Liver (tissue), 9 donors: ENCODE data around the gene SLC24A1. TPM values are rescaled to one million over a fixed set of nuclear protein-coding genes. Genes with fewer than 3 reads are reported as not detected.

Experiments
- DNase-seq: peaks from one replicate; pipeline ENCODE4 v3.0.0-alpha.2; 2017; ENCODE audit warnings: low spot score
- H3K27ac ChIP-seq, 2 donors: one replicate each; pipeline ENCODE4 v1.7.0; 2013; ENCODE audit warnings: inconsistent platforms in 2 of 2, low read length in 2 of 2, control low read depth in 1 of 2, low read depth in 1 of 2, mild to moderate bottlenecking in 1 of 2
- H3K27me3 ChIP-seq, 4 donors: one replicate each; pipeline versions ENCODE4 v1.6.1 to v1.7.0; 2013; ENCODE audit warnings: low read length in 3 of 4, inconsistent platforms in 1 of 4, mild to moderate bottlenecking in 1 of 4, moderate library complexity in 1 of 4; ENCODE audit not compliant: control insufficient read depth in 4 of 4, insufficient read depth in 4 of 4
- H3K36me3 ChIP-seq, 4 donors: one replicate each; pipeline versions ENCODE4 v1.6.1 to v1.7.0; 2013; ENCODE audit warnings: low read length in 3 of 4, mild to moderate bottlenecking in 3 of 4, low read depth in 1 of 4, moderate library complexity in 1 of 4; ENCODE audit not compliant: control insufficient read depth in 4 of 4, insufficient read depth in 3 of 4
- H3K4me1 ChIP-seq, 4 donors: one replicate each; pipeline versions ENCODE4 v1.6.1 to v1.7.0; 2013; ENCODE audit warnings: low read length in 3 of 4, mild to moderate bottlenecking in 3 of 4, moderate library complexity in 1 of 4; ENCODE audit not compliant: control insufficient read depth in 4 of 4, insufficient read depth in 4 of 4
- H3K4me3 ChIP-seq, 3 donors: one replicate each; pipeline versions ENCODE4 v1.6.1 to v1.7.0; 2013; ENCODE audit warnings: low read length in 3 of 3, control low read depth in 1 of 3, low read depth in 1 of 3, mild to moderate bottlenecking in 1 of 3
- H3K9ac ChIP-seq, 2 donors: one replicate each; pipeline ENCODE4 v1.7.0; 2013; ENCODE audit warnings: low read length in 2 of 2, mild to moderate bottlenecking in 2 of 2, moderate library complexity in 2 of 2, control low read depth in 1 of 2, low read depth in 1 of 2
- H3K9me3 ChIP-seq, 4 donors: one replicate each; pipeline versions ENCODE4 v1.6.1 to v1.7.0; 2013; ENCODE audit warnings: low read length in 3 of 4; ENCODE audit not compliant: control insufficient read depth in 4 of 4
- GABPA ChIP-seq, 2 donors: IDR thresholded peaks in 1 of 2; conservative IDR thresholded peaks in 1 of 2; 2 replicates each; pipeline ENCODE4 v1.6.1; 2016; ENCODE audit warnings: antibody characterized with exemption in 2 of 2, mild to moderate bottlenecking in 1 of 2, moderate library complexity in 1 of 2
- HNF4A ChIP-seq, 2 donors: conservative IDR thresholded peaks; 2 replicates each; pipeline ENCODE4 v1.6.1; 2016; ENCODE audit warnings: antibody characterized with exemption in 2 of 2, mild to moderate bottlenecking in 2 of 2
- JUND ChIP-seq, 2 donors: IDR thresholded peaks; 2 replicates each; pipeline ENCODE4 v1.6.1; 2016; ENCODE audit warnings: antibody characterized with exemption in 2 of 2
- NR2F2 ChIP-seq: IDR thresholded peaks from 2 replicates; pipeline ENCODE4 v1.6.1; 2016; ENCODE audit warnings: antibody characterized with exemption
- RXRA ChIP-seq, 2 donors: IDR thresholded peaks; 2 replicates each; pipeline ENCODE4 v1.6.1; 2017 to 2018; ENCODE audit warnings: antibody characterized with exemption in 2 of 2, mild to moderate bottlenecking in 1 of 2
- TAF1 ChIP-seq: conservative IDR thresholded peaks from 2 replicates; pipeline ENCODE4 v1.6.1; 2016; ENCODE audit warnings: antibody characterized with exemption, mild to moderate bottlenecking
- WGBS: extraction: QIAGEN DNeasy Blood & Tissue Kit; methylation state at CpG from one replicate; pipeline ENCODE4 v1.1.7; 2013; 5-methylcytosine and 5-hydroxymethylcytosine counted together
- polyA plus RNA-seq, 2 donors: library from polyadenylated mRNA; stranded (reverse) in 1 of 2; unstranded in 1 of 2; fragments of 200-250 nt in 1 of 2; fragments of >200 nt in 1 of 2; fragmentation: Nextera tagmentation in 1 of 2; extraction: Ambion mirVana in 1 of 2; gene quantifications; one replicate each; pipeline versions ENCODE4 v1.2.1 to v1.2.3, GENCODE V29; 2013 to 2015
- total RNA-seq, 2 donors: library from RNA; depleted of rRNA; stranded (reverse); fragments of >200 nt; gene quantifications; one replicate each; pipeline ENCODE4 v1.2.3, GENCODE V29; 2014
- TF ChIP-seq, protein P1 (sequence below): IDR thresholded peaks from 2 replicates; pipeline ENCODE4 v1.6.1; 2016; ENCODE audit warnings: antibody characterized with exemption
- TF ChIP-seq, protein P2 (sequence below): IDR thresholded peaks from 2 replicates; pipeline ENCODE4 v1.6.1; 2016; ENCODE audit warnings: antibody characterized with exemption
- TF ChIP-seq, protein P3 (sequence below): fragments of 150-350 bp; IDR thresholded peaks from 2 replicates; pipeline ENCODE4 v1.5.1; 2017; ENCODE audit warnings: improper control_type of control experiment, low read depth, low read length; ENCODE audit not compliant: missing input control
- TF ChIP-seq, protein P4 (sequence below): IDR thresholded peaks from 2 replicates; pipeline ENCODE4 v1.6.1; 2016; ENCODE audit warnings: antibody characterized with exemption
- donor health status: healthy.
- donor health status: healthy.
- donor health status: healthy.
- donor health status: healthy.
- donor health status: healthy.

The SLC24A1 gene
- total and polyA plus RNA-seq, 4 donors = 1.8 to 3.3 (median 2.2) TPM

DNA sequence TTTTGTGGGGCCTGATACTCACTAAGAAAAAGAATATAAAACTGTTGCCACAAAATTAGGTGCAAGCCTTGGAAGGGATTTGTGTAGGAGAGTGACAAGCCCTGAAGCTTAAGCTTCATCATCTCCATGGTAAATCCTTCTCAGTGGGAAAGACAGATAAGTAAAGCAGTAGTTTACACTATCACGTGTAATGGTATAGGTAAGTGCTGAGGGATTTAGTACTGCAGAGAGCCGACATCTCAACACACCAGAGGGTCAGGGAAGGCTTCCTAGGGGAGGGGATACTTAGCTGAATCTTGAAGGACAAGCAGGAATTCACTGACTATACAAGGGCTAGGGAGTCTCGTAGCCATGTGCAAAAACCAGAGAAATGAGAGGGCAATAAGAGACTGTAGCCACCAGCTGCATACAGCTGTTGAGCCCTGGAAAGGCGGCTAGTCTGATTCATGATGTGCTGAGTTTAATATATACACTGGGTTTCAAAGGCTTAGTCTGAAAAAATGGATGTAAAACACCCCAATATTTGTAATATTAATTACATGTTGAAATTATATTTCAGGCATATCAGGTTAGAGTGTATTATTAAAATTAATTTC, 11.1 kb downstream of the SLC24A1 start (continued):
- TF ChIP-seq, protein P1, sequence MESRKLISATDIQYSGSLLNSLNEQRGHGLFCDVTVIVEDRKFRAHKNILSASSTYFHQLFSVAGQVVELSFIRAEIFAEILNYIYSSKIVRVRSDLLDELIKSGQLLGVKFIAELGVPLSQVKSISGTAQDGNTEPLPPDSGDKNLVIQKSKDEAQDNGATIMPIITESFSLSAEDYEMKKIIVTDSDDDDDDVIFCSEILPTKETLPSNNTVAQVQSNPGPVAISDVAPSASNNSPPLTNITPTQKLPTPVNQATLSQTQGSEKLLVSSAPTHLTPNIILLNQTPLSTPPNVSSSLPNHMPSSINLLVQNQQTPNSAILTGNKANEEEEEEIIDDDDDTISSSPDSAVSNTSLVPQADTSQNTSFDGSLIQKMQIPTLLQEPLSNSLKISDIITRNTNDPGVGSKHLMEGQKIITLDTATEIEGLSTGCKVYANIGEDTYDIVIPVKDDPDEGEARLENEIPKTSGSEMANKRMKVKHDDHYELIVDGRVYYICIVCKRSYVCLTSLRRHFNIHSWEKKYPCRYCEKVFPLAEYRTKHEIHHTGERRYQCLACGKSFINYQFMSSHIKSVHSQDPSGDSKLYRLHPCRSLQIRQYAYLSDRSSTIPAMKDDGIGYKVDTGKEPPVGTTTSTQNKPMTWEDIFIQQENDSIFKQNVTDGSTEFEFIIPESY = no peak
- TF ChIP-seq, protein P2, sequence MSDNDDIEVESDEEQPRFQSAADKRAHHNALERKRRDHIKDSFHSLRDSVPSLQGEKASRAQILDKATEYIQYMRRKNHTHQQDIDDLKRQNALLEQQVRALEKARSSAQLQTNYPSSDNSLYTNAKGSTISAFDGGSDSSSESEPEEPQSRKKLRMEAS = no peak

DNA sequence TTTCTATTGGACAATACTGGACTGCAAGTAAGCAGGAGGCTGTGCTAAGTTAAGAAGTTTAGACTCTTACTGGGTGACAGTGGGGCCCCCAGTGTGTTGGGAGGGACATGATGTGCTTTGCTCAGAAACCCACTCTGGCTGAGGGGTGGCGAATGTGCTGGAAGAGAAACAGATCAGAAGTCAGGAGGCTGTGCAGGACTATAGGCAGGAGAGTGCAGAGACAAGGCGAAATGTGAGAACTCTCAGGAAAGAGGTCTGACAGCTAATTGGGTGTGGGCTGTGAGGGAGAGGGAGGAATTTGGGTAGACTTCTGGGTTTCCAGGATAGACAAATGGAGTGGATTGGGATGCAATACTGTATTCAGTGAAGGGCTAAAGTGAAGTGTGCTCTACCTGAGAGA, 12.0 kb downstream of the SLC24A1 start:
- 93% methylated on average over 2 of the region's 2 CpGs for WGBS
- H3K9ac ChIP-seq = no peak overlapping the region
- no peak overlapping the region for H3K4me3 ChIP-seq
- no peak for DNase-seq
- H3K9me3 ChIP-seq = no peaks in the 10 kb centered on the region
- no peak overlapping the region for H3K27ac ChIP-seq
- no peaks in the 10 kb centered on the region for H3K4me1 ChIP-seq
- TF ChIP-seq GABPA (IDR thresholded peaks at IDR 0.05 in 1 of 2, conservative IDR thresholded peaks at IDR 0.05 in 1 of 2) (no peak), JUND (IDR thresholded peaks at IDR 0.05) (no peak), RXRA (IDR thresholded peaks at IDR 0.05) (no peak), TAF1 (no peak), NR2F2 (no peak)
- TF ChIP-seq, protein P3, sequence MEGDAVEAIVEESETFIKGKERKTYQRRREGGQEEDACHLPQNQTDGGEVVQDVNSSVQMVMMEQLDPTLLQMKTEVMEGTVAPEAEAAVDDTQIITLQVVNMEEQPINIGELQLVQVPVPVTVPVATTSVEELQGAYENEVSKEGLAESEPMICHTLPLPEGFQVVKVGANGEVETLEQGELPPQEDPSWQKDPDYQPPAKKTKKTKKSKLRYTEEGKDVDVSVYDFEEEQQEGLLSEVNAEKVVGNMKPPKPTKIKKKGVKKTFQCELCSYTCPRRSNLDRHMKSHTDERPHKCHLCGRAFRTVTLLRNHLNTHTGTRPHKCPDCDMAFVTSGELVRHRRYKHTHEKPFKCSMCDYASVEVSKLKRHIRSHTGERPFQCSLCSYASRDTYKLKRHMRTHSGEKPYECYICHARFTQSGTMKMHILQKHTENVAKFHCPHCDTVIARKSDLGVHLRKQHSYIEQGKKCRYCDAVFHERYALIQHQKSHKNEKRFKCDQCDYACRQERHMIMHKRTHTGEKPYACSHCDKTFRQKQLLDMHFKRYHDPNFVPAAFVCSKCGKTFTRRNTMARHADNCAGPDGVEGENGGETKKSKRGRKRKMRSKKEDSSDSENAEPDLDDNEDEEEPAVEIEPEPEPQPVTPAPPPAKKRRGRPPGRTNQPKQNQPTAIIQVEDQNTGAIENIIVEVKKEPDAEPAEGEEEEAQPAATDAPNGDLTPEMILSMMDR = no peak
- TF ChIP-seq, protein P4, sequence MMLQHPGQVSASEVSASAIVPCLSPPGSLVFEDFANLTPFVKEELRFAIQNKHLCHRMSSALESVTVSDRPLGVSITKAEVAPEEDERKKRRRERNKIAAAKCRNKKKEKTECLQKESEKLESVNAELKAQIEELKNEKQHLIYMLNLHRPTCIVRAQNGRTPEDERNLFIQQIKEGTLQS = no peak
- no peaks in the 10 kb centered on the region for H3K36me3 ChIP-seq
- no peaks in the 10 kb centered on the region for H3K27me3 ChIP-seq

DNA sequence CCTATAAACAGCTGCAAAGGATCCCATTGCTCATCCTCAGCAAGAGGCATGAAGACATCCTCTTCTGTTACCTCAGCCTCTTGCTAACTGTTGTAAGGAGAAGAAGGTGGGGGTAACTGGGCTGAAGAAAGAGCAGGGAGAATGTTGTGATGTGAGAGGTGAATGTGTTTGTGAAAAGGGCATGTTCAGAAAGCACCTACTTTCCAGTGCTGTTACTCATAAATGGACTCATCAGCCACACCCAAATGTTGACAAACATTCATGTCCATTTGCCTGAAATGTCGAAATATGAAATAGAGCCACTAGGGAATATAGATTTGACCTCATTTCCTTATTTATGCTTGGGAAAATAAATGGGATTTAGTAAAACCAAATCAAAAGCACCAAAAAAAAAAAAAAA, 12.6 kb downstream of the SLC24A1 start:
- no peaks in the 10 kb centered on the region for H3K36me3 ChIP-seq
- WGBS = 95% methylated on average over 1 of the region's 1 CpG
- no peak overlapping the region for H3K9ac ChIP-seq
- no peaks in the 10 kb centered on the region for H3K4me1 ChIP-seq
- H3K27me3 ChIP-seq = no peaks in the 10 kb centered on the region
- no peak overlapping the region for H3K27ac ChIP-seq
- no peak overlapping the region for H3K4me3 ChIP-seq
- no peak for TF ChIP-seq HNF4A (conservative IDR thresholded peaks at IDR 0.05)
- TF ChIP-seq, protein P4 = no peak
- TF ChIP-seq JUND (IDR thresholded peaks at IDR 0.05) = no peak
- no peak for DNase-seq
- H3K9me3 ChIP-seq = no peaks in the 10 kb centered on the region

DNA sequence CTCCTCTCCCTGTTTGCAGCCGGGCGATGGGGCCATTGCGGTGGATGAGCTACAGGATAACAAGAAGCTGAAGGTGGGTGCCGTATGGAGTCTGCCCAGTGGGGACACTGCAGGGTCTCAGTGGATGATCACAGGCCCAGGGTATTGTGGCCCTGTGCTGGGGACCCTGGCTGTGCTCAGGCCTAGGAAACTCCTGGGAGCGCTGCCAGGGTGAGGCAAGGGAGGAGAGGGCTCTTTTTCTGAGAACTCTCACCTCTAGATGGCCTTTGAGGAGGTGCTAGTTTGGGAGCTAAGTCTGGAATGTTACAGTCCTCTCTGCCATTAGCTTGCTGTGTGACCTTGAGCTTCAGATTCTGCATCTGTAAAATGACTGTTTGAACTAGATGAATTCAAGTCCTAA, 16.4 kb downstream of the SLC24A1 start:
- Histone ChIP-seq H3K27ac (no peak overlapping the region), H3K27me3 (no peaks in the 10 kb centered on the region), H3K4me1 (no peaks in the 10 kb centered on the region), H3K4me3 (no peak overlapping the region), H3K9ac (no peak overlapping the region), H3K9me3 (no peaks in the 10 kb centered on the region), H3K36me3 (no peaks in the 10 kb centered on the region)
- no peak for DNase-seq
- TF ChIP-seq, protein P3 = no peak
- TF ChIP-seq, protein P1 = no peak
- 84% methylated on average over 5 of the region's 5 CpGs for WGBS
